AG09319 (cell line): ENCODE results near the gene ABO.

Source experiments
- DNase-seq: peaks from one replicate; pipeline ENCODE4 v3.0.0-alpha.2; 2010; ENCODE audit warnings: low read depth; ENCODE audit errors: extremely low read depth
- TF ChIP-seq, protein P1 (sequence below): IDR thresholded peaks from 2 replicates; pipeline ENCODE4 v1.5.1; 2011; ENCODE audit warnings: low read depth, mild to moderate bottlenecking, inconsistent platforms, low read length, moderate library complexity

Gene ABO

GRCh38 chr9:133264235-133264764 lies 10.7 kb downstream of the ABO start:
- TF ChIP-seq, protein P1, sequence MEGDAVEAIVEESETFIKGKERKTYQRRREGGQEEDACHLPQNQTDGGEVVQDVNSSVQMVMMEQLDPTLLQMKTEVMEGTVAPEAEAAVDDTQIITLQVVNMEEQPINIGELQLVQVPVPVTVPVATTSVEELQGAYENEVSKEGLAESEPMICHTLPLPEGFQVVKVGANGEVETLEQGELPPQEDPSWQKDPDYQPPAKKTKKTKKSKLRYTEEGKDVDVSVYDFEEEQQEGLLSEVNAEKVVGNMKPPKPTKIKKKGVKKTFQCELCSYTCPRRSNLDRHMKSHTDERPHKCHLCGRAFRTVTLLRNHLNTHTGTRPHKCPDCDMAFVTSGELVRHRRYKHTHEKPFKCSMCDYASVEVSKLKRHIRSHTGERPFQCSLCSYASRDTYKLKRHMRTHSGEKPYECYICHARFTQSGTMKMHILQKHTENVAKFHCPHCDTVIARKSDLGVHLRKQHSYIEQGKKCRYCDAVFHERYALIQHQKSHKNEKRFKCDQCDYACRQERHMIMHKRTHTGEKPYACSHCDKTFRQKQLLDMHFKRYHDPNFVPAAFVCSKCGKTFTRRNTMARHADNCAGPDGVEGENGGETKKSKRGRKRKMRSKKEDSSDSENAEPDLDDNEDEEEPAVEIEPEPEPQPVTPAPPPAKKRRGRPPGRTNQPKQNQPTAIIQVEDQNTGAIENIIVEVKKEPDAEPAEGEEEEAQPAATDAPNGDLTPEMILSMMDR, result no peak
- DNase-seq, result no peak

- DNase-seq, result no peak
- TF ChIP-seq, protein P1, result no peak
Observed at GRCh38 chr9:133263557-133263956, 11.4 kb downstream of the ABO start.

DNA sequence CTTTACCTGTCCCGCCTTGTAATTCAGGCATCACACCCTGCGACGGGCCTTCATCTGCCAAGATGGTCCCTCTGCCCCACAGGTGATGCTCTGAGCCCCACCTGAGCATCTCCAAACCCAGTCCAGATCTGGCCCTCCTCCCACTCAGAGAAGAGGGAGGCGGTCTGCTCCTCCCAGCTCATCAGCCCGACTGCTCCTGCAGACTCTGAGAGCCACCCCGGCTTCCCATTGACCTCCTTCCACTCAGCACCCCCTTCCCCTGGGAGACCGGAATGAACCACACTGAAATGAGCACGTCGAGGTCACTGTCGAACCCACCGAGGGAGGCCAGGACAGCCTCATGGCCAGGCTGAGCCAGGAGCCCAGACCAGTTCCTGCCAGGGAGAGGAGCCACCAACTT lies 12.8 kb downstream of the ABO start:
- no peak for DNase-seq
- TF ChIP-seq, protein P1, result no peak

GRCh38 chr9:133261753-133262120 lies 13.3 kb downstream of the ABO start:
- TF ChIP-seq, protein P1, result no peak
- no peak for DNase-seq

GRCh38 chr9:133261103-133261752 lies 13.8 kb downstream of the ABO start:
- TF ChIP-seq, protein P1, result no peak
- DNase-seq, result no peak

GRCh38 chr9:133260334-133261102 lies 14.5 kb downstream of the ABO start:
- TF ChIP-seq, protein P1, result no peak
- no peak for DNase-seq
